GM18867 (cell line): ENCODE data around the gene RNF34.

Experiments
- ATAC-seq: cut with Tn5 transposase; IDR thresholded peaks from one replicate; pipeline ENCODE4 v1.9.1; 2021; ENCODE audit warnings: mild to moderate bottlenecking, moderate library complexity; ENCODE audit not compliant: unreplicated experiment

The RNF34 gene

GRCh38 chr12:121388421-121388981, 11.4 kb upstream of the RNF34 start:
- no peak for ATAC-seq

- no peak for ATAC-seq
Observed at GRCh38 chr12:121390856-121391255, 9.1 kb upstream of the RNF34 start.

- peak; percentile 54 for ATAC-seq
Observed at GRCh38 chr12:121391619-121392324, 8.1 kb upstream of the RNF34 start.

GRCh38 chr12:121392325-121392716, 7.6 kb upstream of the RNF34 start:
- ATAC-seq = no peak

GRCh38 chr12:121397521-121397920, 2.4 kb upstream of the RNF34 start:
- no peak for ATAC-seq

GRCh38 chr12:121398355-121398754, 1.6 kb upstream of the RNF34 start:
- no peak for ATAC-seq

GRCh38 chr12:121400332-121401139, 618 bp downstream of the RNF34 start:
- ATAC-seq = peak; percentile 44

- ATAC-seq = no peak
Observed at GRCh38 chr12:121403721-121404120, 3.8 kb downstream of the RNF34 start.

GRCh38 chr12:121404734-121405133, 4.8 kb downstream of the RNF34 start:
- no peak for ATAC-seq

- no peak for ATAC-seq
Observed at GRCh38 chr12:121405211-121405610, 5.3 kb downstream of the RNF34 start.

GRCh38 chr12:121413917-121414316, 14.0 kb downstream of the RNF34 start:
- no peak for ATAC-seq

GRCh38 chr12:121417847-121418246, 17.9 kb downstream of the RNF34 start:
- ATAC-seq = no peak

GRCh38 chr12:121420109-121420508, 20.2 kb downstream of the RNF34 start:
- no peak for ATAC-seq

GRCh38 chr12:121423253-121423652, 23.3 kb downstream of the RNF34 start:
- no peak for ATAC-seq

GRCh38 chr12:121423682-121424623, 24.0 kb downstream of the RNF34 start:
- ATAC-seq = no peak

GRCh38 chr12:121424624-121424975, 24.7 kb downstream of the RNF34 start:
- no peak for ATAC-seq

GRCh38 chr12:121427556-121428050, 27.7 kb downstream of the RNF34 start:
- ATAC-seq = no peak

GRCh38 chr12:121428883-121429282, 29.0 kb downstream of the RNF34 start:
- ATAC-seq = no peak

GRCh38 chr12:121430833-121431415, 31.0 kb downstream of the RNF34 start:
- no peak for ATAC-seq

GRCh38 chr12:121432740-121433480, 33.0 kb downstream of the RNF34 start:
- ATAC-seq = no peak
